GM23248 (cell line): Measurements from ENCODE around the gene HHATL. TPM values are rescaled to one million over a fixed set of nuclear protein-coding genes. Genes with fewer than 3 reads are reported as not detected.

Experiments
- DNase-seq: peaks from one replicate; pipeline ENCODE4 v3.0.0-alpha.2; 2015
- H2AFZ ChIP-seq: fragments of 200-600 bp; sonication (generic); 2 replicates; pipeline ENCODE4 v1.6.1; 2016; ENCODE audit warnings: antibody characterized with exemption
- H3F3A ChIP-seq: fragments of 200-600 bp; sonication (generic); 2 replicates; pipeline ENCODE4 v1.6.1; 2016; ENCODE audit warnings: mild to moderate bottlenecking, antibody characterized with exemption, mixed run types; ENCODE audit not compliant: insufficient read depth
- H3K27ac ChIP-seq: fragments of 200-600 bp; sonication (generic); 2 replicates; pipeline ENCODE4 v1.5.1; 2016; ENCODE audit warnings: mild to moderate bottlenecking
- H3K27me3 ChIP-seq: fragments of 200-600 bp; sonication (generic); replicated peaks from 2 replicates; pipeline ENCODE4 v1.6.1; 2016; ENCODE audit warnings: mild to moderate bottlenecking; ENCODE audit not compliant: insufficient read depth
- H3K36me3 ChIP-seq: fragments of 200-600 bp; sonication (generic); 2 replicates; pipeline ENCODE4 v1.6.1; 2016; ENCODE audit warnings: low read depth, mild to moderate bottlenecking
- H3K4me1 ChIP-seq: fragments of 200-600 bp; sonication (generic); 2 replicates; pipeline ENCODE4 v1.6.1; 2016; ENCODE audit warnings: mild to moderate bottlenecking; ENCODE audit not compliant: insufficient read depth
- H3K4me2 ChIP-seq: fragments of 200-600 bp; sonication (generic); one replicate; pipeline ENCODE4 v1.6.1; 2016; ENCODE audit warnings: mild to moderate bottlenecking; ENCODE audit not compliant: unreplicated experiment
- H3K4me3 ChIP-seq: fragments of 200-600 bp; sonication (generic); 2 replicates; pipeline ENCODE4 v1.5.1; 2016; ENCODE audit warnings: mild to moderate bottlenecking
- H3K79me2 ChIP-seq: fragments of 200-600 bp; sonication (generic); 2 replicates; pipeline ENCODE4 v1.6.1; 2016; ENCODE audit warnings: mild to moderate bottlenecking; ENCODE audit not compliant: insufficient read depth
- H3K9ac ChIP-seq: fragments of 200-600 bp; sonication (generic); 2 replicates; pipeline ENCODE4 v1.6.1; 2016; ENCODE audit warnings: mild to moderate bottlenecking
- H3K9me2 ChIP-seq: fragments of 200-600 bp; sonication (generic); 2 replicates; pipeline ENCODE4 v1.6.1; 2016; ENCODE audit warnings: mixed run types, mild to moderate bottlenecking, moderate library complexity; ENCODE audit not compliant: insufficient read depth
- H3K9me3 ChIP-seq: fragments of 200-600 bp; sonication (generic); one replicate; pipeline ENCODE4 v1.6.1; 2017; ENCODE audit warnings: low read depth
- H4K20me1 ChIP-seq: fragments of 200-600 bp; sonication (generic); 2 replicates; pipeline ENCODE4 v1.6.0; 2016; ENCODE audit not compliant: insufficient read depth
- EZH2 ChIP-seq: fragments of 200-600 bp; sonication (generic); IDR thresholded peaks from 2 replicates; pipeline ENCODE4 v1.6.1; 2018; ENCODE audit warnings: antibody characterized with exemption, mild to moderate bottlenecking; ENCODE audit not compliant: insufficient read depth, poor library complexity, severe bottlenecking
- EZH2phosphoT487 ChIP-seq: fragments of 200-600 bp; sonication (generic); IDR thresholded peaks from 2 replicates; pipeline ENCODE4 v1.6.1; 2018; ENCODE audit warnings: antibody characterized with exemption, moderate library complexity, mild to moderate bottlenecking, low read depth; ENCODE audit not compliant: insufficient read depth
- WGBS, 2 experiments: methylation state at CpG; one replicate each; pipeline ENCODE4 v1.1.6; 2015 to 2017; ENCODE audit warnings: low lambda C conversion rate in 2 of 2, low coverage in 1 of 2; ENCODE audit errors: missing lambda C conversion rate in 2 of 2; 5-methylcytosine and 5-hydroxymethylcytosine counted together
- in situ Hi-C: fragments of 300-500 bp; cut with MboI; formaldehyde crosslinking; loops from 2 replicates; pipeline ENCODE4 v1.15.0; 2020
- polyA plus RNA-seq: library from polyadenylated mRNA; unstranded; fragments of >200 nt; fragmentation: Nextera tagmentation; extraction: Ambion mirVana; gene quantifications from 2 replicates; pipeline ENCODE4 v1.2.1, GENCODE V29; 2016
- total RNA-seq: library from RNA; depleted of rRNA; stranded (reverse); fragments of >200 nt; shearing (Covaris generic); gene quantifications from 2 replicates; pipeline ENCODE4 v1.2.3, GENCODE V29; 2014

The HHATL gene
- total and polyA plus RNA-seq, 2 experiments from 2014 or later = not detected

GRCh38 chr3:42702982-42703694 is 540 bp upstream of the HHATL start:
- no peak for DNase-seq
- no peaks in the 10 kb centered on the region for H3K79me2 ChIP-seq
- no peaks in the 10 kb centered on the region for H3K9me2 ChIP-seq
- no peaks in the 10 kb centered on the region for H3F3A ChIP-seq
- H4K20me1 ChIP-seq = no peaks in the 10 kb centered on the region
- WGBS, 2 experiments = 79 to 82% methylated on average over 6 of the region's 6 CpGs
- H3K36me3 ChIP-seq = no peaks in the 10 kb centered on the region
- in situ Hi-C loops = no loop called here
- H3K9ac ChIP-seq = no peak overlapping the region
- H3K4me2 ChIP-seq = no peak overlapping the region
- H2AFZ ChIP-seq = no peak overlapping the region
- TF ChIP-seq EZH2 (no peak), EZH2phosphoT487 (no peak)
- H3K27ac ChIP-seq = no peak overlapping the region
- H3K4me3 ChIP-seq = no peak overlapping the region
- H3K9me3 ChIP-seq = no peaks in the 10 kb centered on the region
- no peaks in the 10 kb centered on the region for H3K4me1 ChIP-seq
- no peaks in the 10 kb centered on the region for H3K27me3 ChIP-seq

DNA sequence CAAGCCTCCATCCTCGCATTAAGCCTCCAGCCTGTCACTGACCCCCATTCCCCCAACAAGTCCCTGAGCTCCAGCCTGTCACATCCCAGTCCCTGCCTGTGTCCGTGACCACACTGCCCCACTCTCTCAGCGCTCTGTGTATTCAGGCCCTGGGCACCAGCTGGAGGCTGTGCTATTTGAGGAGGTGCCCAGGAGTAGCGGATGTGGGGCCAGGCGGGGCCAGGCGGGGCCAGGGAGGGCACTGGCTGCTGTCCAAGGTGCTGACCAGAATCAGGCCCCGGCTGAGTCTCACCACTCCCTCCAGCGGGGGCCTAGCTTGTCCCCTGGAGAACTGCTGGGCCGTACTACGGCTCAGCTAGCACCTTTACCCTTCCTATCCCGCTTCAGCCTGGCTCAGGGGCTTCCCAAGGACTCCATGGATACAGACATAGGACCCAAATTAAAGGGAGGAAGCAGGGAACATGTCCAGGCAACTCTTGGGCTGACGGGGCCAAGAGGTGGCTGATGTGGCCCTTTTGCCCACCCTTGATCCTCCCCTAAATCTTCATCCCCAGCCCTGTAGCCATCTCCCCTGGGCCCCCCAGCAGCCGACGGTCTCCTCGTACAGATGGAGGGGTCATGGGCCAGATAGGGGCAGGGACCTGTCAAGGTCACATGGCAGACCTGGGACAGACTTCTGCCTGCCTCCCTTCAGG is 1.1 kb downstream of the HHATL start:
- H3K27ac ChIP-seq = no peak overlapping the region
- H2AFZ ChIP-seq = no peak overlapping the region
- WGBS, 2 experiments = 69 to 78% methylated on average over 12 to 15 of the region's 15 CpGs
- no peaks in the 10 kb centered on the region for H3K79me2 ChIP-seq
- H3K4me2 ChIP-seq = no peak overlapping the region
- H3K9ac ChIP-seq = no peak overlapping the region
- H3K4me3 ChIP-seq = no peak overlapping the region
- no peaks in the 10 kb centered on the region for H3K9me3 ChIP-seq
- TF ChIP-seq EZH2 (no peak), EZH2phosphoT487 (no peak)
- H3F3A ChIP-seq = no peaks in the 10 kb centered on the region
- H3K4me1 ChIP-seq = no peaks in the 10 kb centered on the region
- H3K9me2 ChIP-seq = no peaks in the 10 kb centered on the region
- in situ Hi-C loops = no loop called here
- 0 out of 2 replicates have a peak, but pooled peaks cover 2% of the 10 kb centered on the region for H3K27me3 ChIP-seq
- no peaks in the 10 kb centered on the region for H4K20me1 ChIP-seq
- no peaks in the 10 kb centered on the region for H3K36me3 ChIP-seq
- DNase-seq = peak; percentile 41

DNA sequence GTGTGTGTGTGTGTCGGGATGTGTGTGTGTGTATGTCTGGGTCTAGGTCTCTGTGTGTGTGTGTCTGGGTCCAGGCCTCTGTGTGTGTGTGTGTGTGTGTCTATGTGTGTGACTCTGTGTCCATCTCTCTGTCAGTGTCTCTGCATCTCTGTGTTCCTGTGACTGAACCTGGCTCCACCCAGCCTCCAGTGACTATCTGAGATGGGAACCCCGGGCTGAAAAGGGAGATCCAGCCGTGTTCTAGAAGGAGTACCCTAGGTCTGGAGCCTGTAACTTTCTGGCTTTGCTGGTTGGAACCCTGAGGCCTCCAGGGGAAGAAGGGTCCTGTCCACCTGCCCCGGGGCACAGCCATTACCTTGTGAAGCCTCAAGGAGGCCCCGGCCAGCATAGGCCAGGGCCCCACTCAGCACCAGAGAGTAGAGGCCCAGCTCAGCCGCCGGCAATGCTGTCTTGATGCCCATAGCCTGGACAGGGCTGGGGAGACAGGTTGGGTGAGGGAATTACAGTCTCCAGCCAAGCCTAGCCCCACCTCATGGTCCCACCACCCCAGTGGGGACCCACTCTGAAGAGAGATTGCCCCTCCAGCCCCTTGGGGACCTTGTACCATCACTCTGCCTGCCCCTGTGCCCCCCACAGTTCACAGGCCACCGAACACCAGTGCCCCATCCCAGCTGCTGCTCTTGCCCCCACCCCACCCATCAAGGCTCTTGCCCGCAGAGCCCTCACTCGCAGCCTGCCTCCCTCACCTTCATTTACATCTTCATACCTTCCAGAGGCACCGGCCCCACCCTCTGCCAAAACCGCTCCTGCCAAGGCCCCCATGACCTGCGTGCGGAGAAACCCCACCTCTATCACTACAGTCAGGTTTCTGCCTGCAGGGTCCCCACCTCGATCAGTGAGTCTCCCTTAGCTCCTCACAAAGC is 2.0 kb downstream of the HHATL start:
- H3K27ac ChIP-seq = no peak overlapping the region
- DNase-seq = no peak
- no peak overlapping the region for H3K4me3 ChIP-seq

DNA sequence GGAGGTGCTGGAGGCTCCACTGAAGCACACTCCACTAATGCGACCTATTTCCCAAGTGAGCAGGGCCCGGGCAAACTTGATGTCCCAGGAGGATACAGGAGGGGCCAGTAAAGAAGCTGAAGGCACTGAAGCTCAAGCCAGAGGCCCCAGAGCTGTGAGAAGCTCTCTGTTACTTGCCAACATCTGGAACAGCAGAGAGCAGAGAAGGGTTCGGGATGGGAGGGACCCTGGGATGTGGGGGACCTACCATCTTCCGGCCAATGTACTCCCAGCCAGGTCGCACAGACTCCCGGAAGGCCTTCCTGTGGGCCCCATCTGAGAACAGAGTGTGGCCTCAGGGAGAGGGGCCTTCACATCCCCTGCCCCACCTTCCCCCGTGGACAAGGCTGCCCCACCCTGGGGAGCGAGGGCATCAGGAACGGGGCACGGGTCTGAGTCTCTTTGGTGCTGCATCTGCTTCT is 3.1 kb downstream of the HHATL start:
- no peaks in the 10 kb centered on the region for H3K4me1 ChIP-seq
- H4K20me1 ChIP-seq = no peaks in the 10 kb centered on the region
- no peak overlapping the region for H3K4me3 ChIP-seq
- H3K4me2 ChIP-seq = no peak overlapping the region
- in situ Hi-C loops = no loop called here
- no peak overlapping the region for H3K27ac ChIP-seq
- no peak for DNase-seq
- H3K9me3 ChIP-seq = no peaks in the 10 kb centered on the region
- H3K27me3 ChIP-seq = 0 out of 2 replicates have a peak, but pooled peaks cover 3% of the 10 kb centered on the region
- H3K79me2 ChIP-seq = no peaks in the 10 kb centered on the region
- H3K9ac ChIP-seq = no peak overlapping the region
- H2AFZ ChIP-seq = no peak overlapping the region
- no peaks in the 10 kb centered on the region for H3K9me2 ChIP-seq
- no peaks in the 10 kb centered on the region for H3F3A ChIP-seq
- no peak for TF ChIP-seq EZH2
- no peak for TF ChIP-seq EZH2phosphoT487
- H3K36me3 ChIP-seq = no peaks in the 10 kb centered on the region
- WGBS, 2 experiments = 78 to 85% methylated on average over 10 of the region's 10 CpGs

More for the DNA sequence above, 2.0 kb downstream of the HHATL start:
- Histone ChIP-seq H2AFZ (no peak overlapping the region), H3K4me2 (no peak overlapping the region), H3K4me1 (no peaks in the 10 kb centered on the region), H3K9me3 (no peaks in the 10 kb centered on the region), H3K9ac (no peak overlapping the region), H3K79me2 (no peaks in the 10 kb centered on the region), H3K27me3 (0 out of 2 replicates have a peak, but pooled peaks cover 3% of the 10 kb centered on the region), H3K9me2 (no peaks in the 10 kb centered on the region), H3F3A (no peaks in the 10 kb centered on the region), H3K36me3 (no peaks in the 10 kb centered on the region), H4K20me1 (no peaks in the 10 kb centered on the region)
- in situ Hi-C loops = no loop called here
- 67% methylated on average over 14 to 15 of the region's 15 CpGs for WGBS, 2 experiments
- TF ChIP-seq EZH2 = no peak
- no peak for TF ChIP-seq EZH2phosphoT487
